Measurements from ENCODE around the gene KCNE3. TPM values are rescaled to one million over a fixed set of nuclear protein-coding genes. Genes with fewer than 3 reads are reported as not detected.

KCNE3 gene
- total RNA-seq, 1 experiment from 2014 or later, result 4.9 TPM

DNA sequence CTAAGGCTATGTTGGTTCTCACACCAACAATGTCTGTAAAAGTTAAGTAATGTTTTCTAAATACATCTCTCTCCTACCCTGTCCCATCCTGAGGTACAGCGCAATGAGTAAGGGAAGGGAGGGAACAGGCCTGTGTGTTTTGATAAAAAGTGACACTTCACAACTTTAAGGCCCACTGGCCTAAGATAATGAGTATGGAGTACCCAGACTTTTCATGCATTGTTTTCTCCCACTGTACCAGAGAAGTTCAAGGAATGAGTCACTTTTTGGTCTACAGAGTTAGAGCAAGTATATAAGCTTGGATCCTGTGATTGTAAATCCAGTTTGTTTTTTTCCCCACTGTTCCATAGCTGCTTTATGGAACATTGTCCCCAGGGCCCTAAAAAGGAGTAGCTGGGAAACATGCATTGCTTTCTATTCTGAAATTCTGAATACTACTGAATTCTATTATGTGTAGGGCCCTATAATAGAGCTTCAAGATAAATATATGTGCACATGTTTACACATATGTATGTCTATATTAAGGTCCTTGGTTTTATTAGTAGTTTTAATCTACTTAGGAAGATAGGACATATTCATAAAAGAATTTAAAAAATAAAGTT lies 29.8 kb downstream of the KCNE3 start:
- Histone ChIP-seq H3K18ac (ENCODE audit: insufficient read length, low read depth, low read length) (no peak overlapping the region), H3K23me2 (ENCODE audit: insufficient read length, low read depth, low read length, poor library complexity, severe bottlenecking) (no peaks in the 10 kb centered on the region), H3T11ph (ENCODE audit: low read length) (no peak overlapping the region), H3K23ac (ENCODE audit: insufficient read length, low read depth, low read length) (no peak overlapping the region), H4K5ac (ENCODE audit: insufficient read length, low read depth, low read length) (no peak overlapping the region), H3K27ac (ENCODE audit: insufficient read length, low read depth, low read length) (no peak overlapping the region), H3K79me1 (ENCODE audit: insufficient read depth, low read depth, low read length, poor library complexity, severe bottlenecking) (no peaks in the 10 kb centered on the region), H2BK12ac (ENCODE audit: insufficient read length, low read depth, low read length) (no peak overlapping the region), H4K20me1 (ENCODE audit: control insufficient read depth, insufficient read depth, insufficient read length) (no peaks in the 10 kb centered on the region), H3K4me1 (ENCODE audit: insufficient read depth, low read length) (no peaks in the 10 kb centered on the region), H4K8ac (replicated peaks; ENCODE audit: insufficient read length, low read depth, low read length) (no peak overlapping the region), H2BK20ac (ENCODE audit: low read depth, low read length, poor library complexity, severe bottlenecking) (no peak overlapping the region), H3K9ac (ENCODE audit: extremely low read depth, insufficient read length, low read length) (no peak overlapping the region), H3K9me3 (ENCODE audit: control insufficient read depth, low read depth, low read length) (no peaks in the 10 kb centered on the region), H2AK5ac (ENCODE audit: insufficient read length, low read length) (no peak overlapping the region), H3K4me2 (ENCODE audit: insufficient read depth, insufficient read length, low read length) (no peak overlapping the region), H4K91ac (ENCODE audit: insufficient read length, low read depth, low read length) (no peak overlapping the region), H2BK120ac (ENCODE audit: low read depth, low read length, poor library complexity, severe bottlenecking) (no peak overlapping the region), H3K79me2 (ENCODE audit: insufficient read depth, low read length) (no peaks in the 10 kb centered on the region), H3K56ac (ENCODE audit: insufficient read length, low read depth, low read length) (no peak overlapping the region), H3K27me3 (ENCODE audit: insufficient read depth, low read length) (no peaks in the 10 kb centered on the region), H3K4ac (ENCODE audit: low read depth, low read length) (no peak overlapping the region), H2BK5ac (ENCODE audit: insufficient read length, low read length) (no peak overlapping the region), H2AFZ (ENCODE audit: low read length) (no peak overlapping the region), H2BK15ac (ENCODE audit: low read depth, low read length) (no peak overlapping the region), H3K14ac (ENCODE audit: insufficient read depth, low read length) (no peak overlapping the region)
- H3K4me1 Mint-ChIP-seq, result peaks cover 0 to 2% of the 10 kb centered on the region in 2 experiments; a peak in 1 of 4 replicates
- TF ChIP-seq CTCF (conservative IDR thresholded peaks at IDR 0.05), result no peak
- peaks cover 2% of the 10 kb centered on the region; the same call in 1 of the 2 replicates for H3K27me3 Mint-ChIP-seq (ENCODE audit: low read depth)
- no peak overlapping the region for H3K4me3 Mint-ChIP-seq
- no peak overlapping the region for H3K27ac Mint-ChIP-seq
- no peak for DNase-seq
- no peaks in the 10 kb centered on the region for H3K9me3 Mint-ChIP-seq
- no peaks in the 10 kb centered on the region for H3K36me3 Mint-ChIP-seq (ENCODE audit: insufficient read depth in 1 of 3, low read depth in 3 of 3)
- no CpG with 5 or more reads among the region's 1 CpG for WGBS (ENCODE audit: extremely low coverage, insufficient read length, low lambda C conversion rate)

Measured in H9 (cell line).